ENCODE data around the gene MN1.
A peak's percentile ranks its signal among the peaks of the same experiment; 100 is the strongest.

Gene MN1

DNA sequence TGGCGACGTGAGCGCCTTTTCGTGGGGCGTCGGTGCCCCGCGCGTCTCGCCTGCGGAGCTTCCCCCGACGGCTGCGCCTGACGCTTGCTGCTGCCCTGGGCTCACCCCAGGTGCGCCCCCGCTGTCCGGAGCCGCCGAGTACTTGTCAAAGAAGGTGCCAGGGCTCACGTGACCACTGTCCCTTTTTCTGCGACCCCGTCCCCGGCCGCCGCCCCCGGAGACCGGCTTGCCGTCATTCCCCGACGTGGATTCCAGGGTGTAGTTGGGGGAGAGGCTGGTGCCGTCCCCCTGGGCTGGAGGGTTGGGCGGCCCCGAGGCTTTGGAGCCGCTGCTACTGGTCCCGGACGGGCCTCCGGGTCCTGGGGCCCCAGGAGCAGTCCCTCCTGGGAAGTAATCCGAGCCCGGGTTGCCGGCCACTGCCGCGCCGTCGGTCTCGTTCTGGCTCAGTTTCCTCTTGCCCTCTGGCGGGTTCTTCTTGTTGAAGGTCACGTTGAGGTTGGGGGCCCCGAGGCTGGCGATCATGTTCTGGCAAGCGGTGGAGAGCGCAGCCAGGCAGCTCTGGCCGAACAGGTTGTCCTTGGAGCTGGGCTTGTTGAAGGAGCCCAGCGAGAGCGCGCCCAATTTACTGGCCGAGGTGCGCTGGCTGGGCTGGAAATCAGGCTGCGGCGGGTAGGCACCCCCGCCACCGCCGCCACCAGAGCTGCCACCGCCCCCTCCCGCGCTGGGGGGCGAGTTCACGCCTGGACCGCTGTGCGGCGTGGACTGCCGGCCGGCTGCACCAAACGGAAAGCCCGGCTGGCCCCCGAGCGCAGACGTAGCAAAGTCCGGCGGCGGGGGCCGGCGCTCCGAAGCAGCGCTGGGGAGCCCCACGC lies 3.8 kb downstream of the MN1 start:
- H3K27me3 ChIP-seq (ENCODE audit: insufficient read depth, low read length, poor library complexity), result peaks cover 45% of the 10 kb centered on the region
- H3K36me3 ChIP-seq (ENCODE audit: control insufficient read depth, insufficient read depth, low read length), result no peaks in the 10 kb centered on the region
- H3K4me3 ChIP-seq (ENCODE audit: low read length), result no peak overlapping the region

DNA sequence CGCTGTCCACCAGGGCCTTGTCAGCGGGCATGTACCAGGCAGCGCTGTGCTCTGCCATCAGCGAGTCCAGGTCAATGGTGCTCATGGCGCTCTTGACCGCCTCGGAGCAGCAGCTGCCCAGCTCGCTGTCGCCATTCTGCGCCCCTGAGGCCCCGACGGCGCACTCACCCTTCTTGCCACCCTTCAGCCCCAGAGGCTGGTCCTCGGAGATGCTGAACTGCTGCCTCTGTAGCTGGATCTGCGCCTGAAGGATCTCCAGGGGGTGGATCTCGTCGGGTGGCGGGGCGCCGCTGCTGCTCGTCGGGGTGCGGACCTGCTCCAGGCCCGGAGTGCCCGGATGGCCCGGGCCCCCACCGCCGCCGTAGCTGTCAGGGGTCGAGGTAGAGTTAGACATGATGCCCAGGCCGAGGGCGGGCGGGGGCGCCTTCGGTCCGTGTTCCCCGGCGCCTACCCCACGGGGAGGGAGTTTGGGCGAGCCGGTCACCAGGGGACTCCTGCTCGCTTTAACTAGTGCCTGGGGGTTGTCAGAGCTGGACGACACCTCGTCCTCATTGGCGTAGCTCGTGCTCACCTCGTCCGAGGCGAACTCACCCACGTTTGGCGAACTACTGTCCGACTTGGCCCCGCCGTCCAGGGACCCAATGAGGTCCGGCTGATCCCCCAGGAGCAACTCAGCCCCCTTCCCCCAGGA lies 4.6 kb downstream of the MN1 start:
- no peak overlapping the region for H3K4me3 ChIP-seq (ENCODE audit: low read length)
- no peak for DNase-seq
- peaks cover 43% of the 10 kb centered on the region for H3K27me3 ChIP-seq (ENCODE audit: insufficient read depth, low read length, poor library complexity)

More for the DNA sequence above, 3.8 kb downstream of the MN1 start:
- Histone ChIP-seq H2AK5ac (ENCODE audit: low read length) (no peak overlapping the region), H2BK5ac (ENCODE audit: low read length) (no peak overlapping the region), H3K79me1 (ENCODE audit: low read length) (no peaks in the 10 kb centered on the region), H3K27ac (ENCODE audit: low read depth, low read length) (no peak overlapping the region), H3K4me2 (ENCODE audit: low read length) (no peak overlapping the region), H3K79me2 (ENCODE audit: control insufficient read depth, insufficient read depth, low read length) (no peaks in the 10 kb centered on the region), H2BK120ac (ENCODE audit: low read depth, low read length) (no peak overlapping the region), H3K4me1 (ENCODE audit: control insufficient read depth, low read depth, low read length) (peaks cover 10% of the 10 kb centered on the region), H4K8ac (ENCODE audit: low read depth, low read length) (no peak overlapping the region), H3K4ac (ENCODE audit: low read depth, low read length) (no peak overlapping the region), H3K18ac (ENCODE audit: low read length) (peak overlapping the region; percentile 25), H4K5ac (ENCODE audit: low read length) (no peak overlapping the region), H3K23ac (ENCODE audit: low read length) (no peak overlapping the region), H2BK15ac (replicated peaks; ENCODE audit: low read depth) (no peak overlapping the region), H3K56ac (ENCODE audit: low read length) (peak overlapping the region; percentile 49), H3K9ac (ENCODE audit: low read length) (no peak overlapping the region)
- no CpG with 5 or more reads among the region's 86 CpGs for whole genome bisulfite sequencing (ENCODE audit: extremely low coverage, insufficient coverage, low lambda C conversion rate)
- no peak for DNase-seq

DNA sequence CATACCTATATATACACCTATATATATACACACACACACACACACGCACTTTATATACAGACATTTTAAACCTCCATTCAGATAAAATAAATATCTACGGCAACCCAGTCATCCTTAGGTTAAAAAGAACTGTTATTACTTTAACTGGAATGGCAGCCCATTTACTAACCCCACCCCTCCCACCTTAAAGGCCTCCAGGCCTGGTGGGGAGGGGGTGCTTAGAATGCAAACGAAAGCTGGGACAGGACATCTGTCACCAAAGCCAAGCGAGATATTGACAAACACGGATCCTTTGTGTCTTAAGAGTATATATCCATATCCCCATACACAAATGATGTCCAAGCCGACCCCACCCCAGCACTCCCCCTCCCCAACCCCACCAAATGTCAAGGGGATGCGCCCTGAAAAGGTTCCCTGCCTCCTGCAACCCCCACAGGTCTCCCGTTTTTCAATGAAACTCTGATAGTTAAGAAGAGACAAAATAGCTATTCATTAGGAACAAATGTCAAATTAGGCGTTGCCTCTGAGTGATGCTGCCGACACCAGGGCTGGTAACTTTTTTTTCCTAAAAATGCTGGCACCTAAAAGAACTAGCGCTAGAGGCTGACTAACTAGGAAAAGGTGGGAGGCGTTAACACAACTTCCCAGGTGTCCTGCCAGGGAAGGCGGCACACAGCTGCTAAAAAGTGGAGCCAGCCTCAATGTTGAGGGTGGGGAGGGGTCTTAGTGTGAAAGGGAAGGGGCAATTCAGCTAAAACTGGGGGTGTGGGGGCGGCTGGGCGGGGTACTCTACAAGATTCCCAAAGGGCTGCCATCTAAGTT lies 5.6 kb downstream of the MN1 start:
- Histone ChIP-seq H3K4me1 (ENCODE audit: control insufficient read depth, low read depth, low read length) (peaks cover 11% of the 10 kb centered on the region), H3K56ac (ENCODE audit: low read length) (no peak overlapping the region), H4K8ac (ENCODE audit: low read depth, low read length) (no peak overlapping the region), H3K79me1 (ENCODE audit: low read length) (no peaks in the 10 kb centered on the region), H3K23ac (ENCODE audit: low read length) (no peak overlapping the region), H3K4me2 (ENCODE audit: low read length) (peak overlapping the region; percentile 30), H3K9ac (ENCODE audit: low read length) (no peak overlapping the region), H2BK5ac (ENCODE audit: low read length) (no peak overlapping the region), H2BK15ac (replicated peaks; ENCODE audit: low read depth) (no peak overlapping the region), H3K36me3 (ENCODE audit: control insufficient read depth, insufficient read depth, low read length) (no peaks in the 10 kb centered on the region), H3K79me2 (ENCODE audit: control insufficient read depth, insufficient read depth, low read length) (no peaks in the 10 kb centered on the region), H2AK5ac (ENCODE audit: low read length) (no peak overlapping the region), H4K5ac (ENCODE audit: low read length) (no peak overlapping the region), H2BK120ac (ENCODE audit: low read depth, low read length) (no peak overlapping the region), H3K4me3 (ENCODE audit: low read length) (no peak overlapping the region), H3K27ac (ENCODE audit: low read depth, low read length) (no peak overlapping the region), H3K4ac (ENCODE audit: low read depth, low read length) (no peak overlapping the region), H3K27me3 (ENCODE audit: insufficient read depth, low read length, poor library complexity) (peaks cover 43% of the 10 kb centered on the region), H3K18ac (ENCODE audit: low read length) (no peak overlapping the region)
- no CpG with 5 or more reads among the region's 15 CpGs for WGBS (ENCODE audit: extremely low coverage, insufficient coverage, low lambda C conversion rate)
- no peak for DNase-seq

More for the DNA sequence above, 4.6 kb downstream of the MN1 start:
- H2BK120ac ChIP-seq (ENCODE audit: low read depth, low read length), result no peak overlapping the region
- no peaks in the 10 kb centered on the region for H3K79me2 ChIP-seq (ENCODE audit: control insufficient read depth, insufficient read depth, low read length)
- no peak overlapping the region for H4K5ac ChIP-seq (ENCODE audit: low read length)
- H3K4ac ChIP-seq (ENCODE audit: low read depth, low read length), result no peak overlapping the region
- no peak overlapping the region for H2BK15ac ChIP-seq (replicated peaks; ENCODE audit: low read depth)
- no peaks in the 10 kb centered on the region for H3K36me3 ChIP-seq (ENCODE audit: control insufficient read depth, insufficient read depth, low read length)
- H3K56ac ChIP-seq (ENCODE audit: low read length), result peak overlapping the region; percentile 49
- no peak overlapping the region for H2BK5ac ChIP-seq (ENCODE audit: low read length)
- no peak overlapping the region for H3K9ac ChIP-seq (ENCODE audit: low read length)
- no CpG with 5 or more reads among the region's 55 CpGs for WGBS (ENCODE audit: extremely low coverage, insufficient coverage, low lambda C conversion rate)
- peaks cover 8% of the 10 kb centered on the region for H3K4me1 ChIP-seq (ENCODE audit: control insufficient read depth, low read depth, low read length)
- peak overlapping the region; percentile 10 for H3K4me2 ChIP-seq (ENCODE audit: low read length)
- H2AK5ac ChIP-seq (ENCODE audit: low read length), result no peak overlapping the region
- H3K23ac ChIP-seq (ENCODE audit: low read length), result no peak overlapping the region
- H3K27ac ChIP-seq (ENCODE audit: low read depth, low read length), result no peak overlapping the region
- no peak overlapping the region for H3K18ac ChIP-seq (ENCODE audit: low read length)
- H3K79me1 ChIP-seq (ENCODE audit: low read length), result no peaks in the 10 kb centered on the region
- no peak overlapping the region for H4K8ac ChIP-seq (ENCODE audit: low read depth, low read length)

DNA sequence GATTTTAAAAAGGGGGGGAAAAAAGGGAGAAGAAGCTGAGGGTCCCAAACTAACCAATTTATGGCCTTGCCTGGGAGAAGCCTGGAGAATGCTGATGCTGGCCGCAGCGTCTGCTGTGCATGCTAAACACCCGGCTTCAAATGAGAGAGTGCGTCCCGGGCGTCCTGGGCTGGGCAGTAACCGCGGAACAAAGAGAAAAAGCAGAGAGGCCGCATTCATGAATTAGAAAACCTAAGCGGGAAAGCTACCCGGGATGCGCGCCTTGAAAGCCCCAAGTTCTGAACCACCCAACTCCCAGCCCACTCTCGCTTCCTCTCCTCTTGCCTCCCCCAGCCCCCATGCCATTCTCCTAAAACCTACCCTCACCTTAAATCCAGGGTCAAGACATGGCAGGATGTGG lies 6.5 kb downstream of the MN1 start:
- Histone ChIP-seq H3K4me3 (ENCODE audit: low read length) (no peak overlapping the region), H3K79me1 (ENCODE audit: low read length) (no peaks in the 10 kb centered on the region), H3K23ac (ENCODE audit: low read length) (peak overlapping the region; percentile 91), H2AK5ac (ENCODE audit: low read length) (peak overlapping the region; percentile 93), H2BK15ac (replicated peaks; ENCODE audit: low read depth) (no peak overlapping the region), H3K56ac (ENCODE audit: low read length) (peak overlapping the region; percentile 75), H3K18ac (ENCODE audit: low read length) (no peak overlapping the region), H2BK5ac (ENCODE audit: low read length) (no peak overlapping the region), H3K4me1 (ENCODE audit: control insufficient read depth, low read depth, low read length) (peaks cover 9% of the 10 kb centered on the region), H4K5ac (ENCODE audit: low read length) (no peak overlapping the region), H2BK120ac (ENCODE audit: low read depth, low read length) (no peak overlapping the region), H3K79me2 (ENCODE audit: control insufficient read depth, insufficient read depth, low read length) (no peaks in the 10 kb centered on the region), H3K27ac (ENCODE audit: low read depth, low read length) (no peak overlapping the region), H3K36me3 (ENCODE audit: control insufficient read depth, insufficient read depth, low read length) (no peaks in the 10 kb centered on the region), H3K4ac (ENCODE audit: low read depth, low read length) (no peak overlapping the region), H3K9ac (ENCODE audit: low read length) (peak overlapping the region; percentile 46), H3K4me2 (ENCODE audit: low read length) (peak overlapping the region; percentile 37), H3K27me3 (ENCODE audit: insufficient read depth, low read length, poor library complexity) (peaks cover 40% of the 10 kb centered on the region), H4K8ac (ENCODE audit: low read depth, low read length) (no peak overlapping the region)
- DNase-seq, result no peak
- no CpG with 5 or more reads among the region's 14 CpGs for WGBS (ENCODE audit: extremely low coverage, insufficient coverage, low lambda C conversion rate)

DNA sequence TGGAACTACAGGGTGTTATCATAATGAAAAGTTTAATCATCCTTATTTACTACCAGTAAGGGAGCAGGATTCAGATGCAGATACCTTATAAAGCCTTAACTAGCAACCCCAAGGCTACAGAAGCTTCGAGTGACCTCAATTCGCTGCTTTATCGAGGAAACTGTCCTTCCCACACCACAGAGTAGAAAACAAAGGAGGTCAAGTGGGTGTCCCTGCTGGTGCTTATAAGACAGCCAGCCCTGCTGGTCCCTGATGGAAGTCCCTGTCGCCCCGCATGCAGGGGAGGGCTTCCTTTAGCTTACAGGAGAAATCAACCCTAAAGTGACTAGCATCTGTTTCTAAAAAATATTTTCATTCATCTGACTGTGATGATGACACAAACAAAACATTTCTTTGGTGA lies 7.3 kb downstream of the MN1 start:
- no peak overlapping the region for H3K4me2 ChIP-seq (ENCODE audit: low read length)
- H2BK120ac ChIP-seq (ENCODE audit: low read depth, low read length), result no peak overlapping the region
- H3K79me1 ChIP-seq (ENCODE audit: low read length), result no peaks in the 10 kb centered on the region
- H4K8ac ChIP-seq (ENCODE audit: low read depth, low read length), result no peak overlapping the region
- H3K9ac ChIP-seq (ENCODE audit: low read length), result no peak overlapping the region
- peaks cover 9% of the 10 kb centered on the region for H3K4me1 ChIP-seq (ENCODE audit: control insufficient read depth, low read depth, low read length)
- no CpG with 5 or more reads among the region's 5 CpGs for WGBS (ENCODE audit: extremely low coverage, insufficient coverage, low lambda C conversion rate)
- H3K4me3 ChIP-seq (ENCODE audit: low read length), result no peak overlapping the region
- peak; percentile 62 for DNase-seq
- H3K79me2 ChIP-seq (ENCODE audit: control insufficient read depth, insufficient read depth, low read length), result no peaks in the 10 kb centered on the region
- no peak overlapping the region for H4K5ac ChIP-seq (ENCODE audit: low read length)
- no peak overlapping the region for H3K23ac ChIP-seq (ENCODE audit: low read length)
- no peak overlapping the region for H3K18ac ChIP-seq (ENCODE audit: low read length)
- H2BK15ac ChIP-seq (replicated peaks; ENCODE audit: low read depth), result no peak overlapping the region
- peak overlapping the region; percentile 26 for H3K56ac ChIP-seq (ENCODE audit: low read length)
- H3K36me3 ChIP-seq (ENCODE audit: control insufficient read depth, insufficient read depth, low read length), result no peaks in the 10 kb centered on the region
- no peak overlapping the region for H3K27ac ChIP-seq (ENCODE audit: low read depth, low read length)
- no peak overlapping the region for H2BK5ac ChIP-seq (ENCODE audit: low read length)
- no peak overlapping the region for H3K4ac ChIP-seq (ENCODE audit: low read depth, low read length)
- H2AK5ac ChIP-seq (ENCODE audit: low read length), result no peak overlapping the region
- H3K27me3 ChIP-seq (ENCODE audit: insufficient read depth, low read length, poor library complexity), result peaks cover 34% of the 10 kb centered on the region
